Keratinocyte (primary cell): ENCODE data around the gene CEP120. TPM values are rescaled to one million over a fixed set of nuclear protein-coding genes. Genes with fewer than 3 reads are reported as not detected.

ENCODE experiments used
- DNase-seq: peaks from one replicate; pipeline ENCODE4 v3.0.0-alpha.2; 2011; ENCODE audit warnings: low read depth, missing footprints, low spot score
- FAIRE-seq: peaks from 2 replicates; lab custom pipeline; 2011; peaks lifted over from hg19 to GRCh38; lab: Jason Lieb, UNC
- H2AFZ ChIP-seq: 2 replicates; pipeline ENCODE4 v1.6.0; 2012; ENCODE audit warnings: low read length, control low read depth, inconsistent platforms; ENCODE audit not compliant: control insufficient read depth
- H3K27ac ChIP-seq: 2 replicates; pipeline ENCODE4 v1.5.1; 2011; ENCODE audit warnings: low read length; ENCODE audit not compliant: control insufficient read depth, insufficient read depth
- H3K27me3 ChIP-seq: 3 replicates; pipeline ENCODE4 v1.6.0; 2011; ENCODE audit warnings: low read length; ENCODE audit not compliant: control insufficient read depth, insufficient read depth; ENCODE audit errors: extremely low read depth
- H3K36me3 ChIP-seq, 2 experiments: 2 replicates in 1 of 2; 3 replicates in 1 of 2; pipeline ENCODE4 v1.5.1; 2011; ENCODE audit warnings: low read length in 2 of 2, mild to moderate bottlenecking in 1 of 2; ENCODE audit not compliant: control insufficient read depth in 2 of 2, insufficient read depth in 2 of 2; ENCODE audit errors: extremely low read depth in 1 of 2
- H3K4me1 ChIP-seq: 3 replicates; pipeline ENCODE4 v1.5.1; 2011; ENCODE audit warnings: low read length; ENCODE audit not compliant: control insufficient read depth, insufficient read depth; ENCODE audit errors: extremely low read depth
- H3K4me2 ChIP-seq: 3 replicates; pipeline ENCODE4 v1.6.0; 2011; ENCODE audit warnings: low read depth, low read length; ENCODE audit not compliant: control insufficient read depth, insufficient read depth; ENCODE audit errors: extremely low read depth
- H3K4me3 ChIP-seq, 3 experiments: fragments of 200-600 bp in 1 of 3; sonication (generic) in 1 of 3; 2 replicates in 2 of 3; 3 replicates in 1 of 3; pipeline ENCODE4 v1.5.1; 2011 to 2016; ENCODE audit warnings: low read length in 3 of 3, mild to moderate bottlenecking in 3 of 3, control low read depth in 2 of 3, inconsistent platforms in 1 of 3, low read depth in 1 of 3, mixed read lengths in 1 of 3, mixed run types in 1 of 3, moderate library complexity in 1 of 3; ENCODE audit not compliant: control insufficient read depth in 2 of 3, insufficient read depth in 2 of 3; ENCODE audit errors: extremely low read depth in 1 of 3
- H3K79me2 ChIP-seq: 2 replicates; pipeline ENCODE4 v1.6.0; 2012; ENCODE audit warnings: low read length; ENCODE audit not compliant: control insufficient read depth, insufficient read depth
- H3K9ac ChIP-seq: 3 replicates; pipeline ENCODE4 v1.6.0; 2011; ENCODE audit warnings: low read length; ENCODE audit not compliant: control insufficient read depth, insufficient read depth; ENCODE audit errors: extremely low read depth
- H3K9me1 ChIP-seq: 3 replicates; pipeline ENCODE4 v1.6.0; 2011; ENCODE audit warnings: low read length; ENCODE audit not compliant: control insufficient read depth, insufficient read depth; ENCODE audit errors: extremely low read depth
- H3K9me3 ChIP-seq: 2 replicates; pipeline ENCODE4 v1.5.1; 2012; ENCODE audit warnings: low read depth, low read length; ENCODE audit not compliant: control insufficient read depth
- H4K20me1 ChIP-seq: 3 replicates; pipeline ENCODE4 v1.6.0; 2011; ENCODE audit warnings: low read length; ENCODE audit not compliant: control insufficient read depth, insufficient read depth; ENCODE audit errors: extremely low read depth
- EZH2 ChIP-seq: IDR thresholded peaks from one replicate; pipeline ENCODE4 v1.6.1; 2012; ENCODE audit warnings: inconsistent platforms, mild to moderate bottlenecking, low read length, moderate library complexity
- dilution Hi-C: fragments of 300-500 bp; cut with MboI; formaldehyde crosslinking; loops from one replicate; pipeline ENCODE4 v1.7.0; 2020; ENCODE audit warnings: low sequenced_read_pairs; ENCODE audit not compliant: extremely low pct_ligation_motif_present
- polyA plus RNA-seq, 5 experiments: library from polyadenylated mRNA; depleted of rRNA in 3 of 5; stranded (reverse) in 3 of 5; stranded (forward) in 1 of 5; unstranded in 1 of 5; fragments of >200 nt; gene quantifications; 1 replicate in 1 of 5; 2 replicates in 3 of 5; 3 replicates in 1 of 5; pipeline versions ENCODE4 v1.2.1 to v1.2.3, GENCODE V29; 2011 to 2012; ENCODE audit warnings: missing spikeins in 2 of 5, low read depth in 1 of 5, low replicate concordance in 1 of 5
- TF ChIP-seq, protein P1 (sequence below), 3 experiments: IDR thresholded peaks in 1 of 3; conservative IDR thresholded peaks in 1 of 3; optimal IDR thresholded peaks in 1 of 3; 2 replicates in 2 of 3; 3 replicates in 1 of 3; pipeline versions ENCODE3 to v1.5.1; 2011; ENCODE audit warnings: low read length in 3 of 3, mild to moderate bottlenecking in 3 of 3, moderate library complexity in 2 of 3, control low read depth in 1 of 3, inconsistent platforms in 1 of 3; ENCODE audit not compliant: insufficient read depth in 2 of 3; ENCODE audit errors: extremely low read depth in 1 of 3

CEP120 gene
- polyA plus RNA-seq, 1 donor (not counting 4 experiments of a cell fraction or from before 2014, with no cell fraction given), result 11.7 TPM

DNA sequence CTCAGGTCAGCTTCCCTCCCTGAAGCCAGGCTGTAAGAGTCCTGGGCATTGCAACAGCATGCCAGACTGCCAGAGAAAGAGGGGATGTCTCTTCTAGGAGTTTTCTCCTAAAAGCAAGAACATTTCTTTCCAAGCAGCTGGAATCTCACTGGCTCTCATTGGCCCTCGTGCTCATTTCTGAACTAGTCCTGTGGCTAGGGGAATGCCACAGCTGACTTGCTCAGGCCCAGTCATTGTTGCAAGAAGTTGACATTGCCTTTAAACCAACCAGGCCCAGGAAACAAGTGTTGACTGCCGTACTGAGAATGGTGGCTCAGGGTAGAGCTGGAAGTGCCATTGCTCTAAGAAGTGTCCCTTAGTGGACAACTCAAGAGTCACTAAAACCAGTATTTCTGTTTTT, 15.0 kb upstream of the CEP120 start:
- Histone ChIP-seq H3K9me1 (no peaks in the 10 kb centered on the region), H3K27me3 (no peaks in the 10 kb centered on the region), H2AFZ (no peak overlapping the region), H3K4me1 (no peaks in the 10 kb centered on the region), H3K27ac (no peak overlapping the region), H3K4me2 (no peak overlapping the region), H3K4me3 (no peak overlapping the region), H3K9ac (no peak overlapping the region), H3K36me3 (no peaks in the 10 kb centered on the region), H4K20me1 (no peaks in the 10 kb centered on the region), H3K9me3 (no peaks in the 10 kb centered on the region), H3K79me2 (no peaks in the 10 kb centered on the region)
- dilution Hi-C loops, result no loop called here
- FAIRE-seq (no peak), DNase-seq (no peak)
- no peak for TF ChIP-seq EZH2
- TF ChIP-seq, protein P1, sequence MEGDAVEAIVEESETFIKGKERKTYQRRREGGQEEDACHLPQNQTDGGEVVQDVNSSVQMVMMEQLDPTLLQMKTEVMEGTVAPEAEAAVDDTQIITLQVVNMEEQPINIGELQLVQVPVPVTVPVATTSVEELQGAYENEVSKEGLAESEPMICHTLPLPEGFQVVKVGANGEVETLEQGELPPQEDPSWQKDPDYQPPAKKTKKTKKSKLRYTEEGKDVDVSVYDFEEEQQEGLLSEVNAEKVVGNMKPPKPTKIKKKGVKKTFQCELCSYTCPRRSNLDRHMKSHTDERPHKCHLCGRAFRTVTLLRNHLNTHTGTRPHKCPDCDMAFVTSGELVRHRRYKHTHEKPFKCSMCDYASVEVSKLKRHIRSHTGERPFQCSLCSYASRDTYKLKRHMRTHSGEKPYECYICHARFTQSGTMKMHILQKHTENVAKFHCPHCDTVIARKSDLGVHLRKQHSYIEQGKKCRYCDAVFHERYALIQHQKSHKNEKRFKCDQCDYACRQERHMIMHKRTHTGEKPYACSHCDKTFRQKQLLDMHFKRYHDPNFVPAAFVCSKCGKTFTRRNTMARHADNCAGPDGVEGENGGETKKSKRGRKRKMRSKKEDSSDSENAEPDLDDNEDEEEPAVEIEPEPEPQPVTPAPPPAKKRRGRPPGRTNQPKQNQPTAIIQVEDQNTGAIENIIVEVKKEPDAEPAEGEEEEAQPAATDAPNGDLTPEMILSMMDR (optimal IDR thresholded peaks at IDR 0.05 in 1 of 3, IDR thresholded peaks at IDR 0.05 in 1 of 3, conservative IDR thresholded peaks at IDR 0.05 in 1 of 3; ENCODE audit: extremely low read depth in 1 of 3, insufficient read depth in 2 of 3, low read length in 3 of 3), result no peak

DNA sequence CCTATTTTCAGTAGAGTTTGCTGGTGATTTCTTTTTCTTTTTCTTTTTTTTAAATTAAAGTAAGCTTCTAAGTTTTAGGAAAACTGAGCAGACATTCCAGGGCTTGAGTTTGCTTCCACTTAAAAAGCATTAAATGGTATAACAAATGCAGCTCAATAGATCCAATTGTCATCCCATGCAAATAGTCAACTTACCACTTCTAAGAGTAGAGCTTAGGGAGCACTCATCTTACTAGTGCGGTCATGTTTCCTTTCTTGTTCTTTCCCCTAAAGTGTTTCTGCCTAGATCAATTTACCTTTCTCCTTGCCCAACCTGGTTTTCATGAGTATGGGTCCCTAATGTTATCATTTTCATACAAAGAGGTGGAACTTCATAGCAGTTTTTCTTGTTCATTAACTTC, 13.0 kb upstream of the CEP120 start:
- Histone ChIP-seq H3K4me2 (no peak overlapping the region), H3K36me3 (no peaks in the 10 kb centered on the region), H2AFZ (no peak overlapping the region), H3K27me3 (no peaks in the 10 kb centered on the region), H3K4me3 (no peak overlapping the region), H3K27ac (no peak overlapping the region), H3K9ac (no peak overlapping the region), H3K9me3 (no peaks in the 10 kb centered on the region), H4K20me1 (no peaks in the 10 kb centered on the region), H3K4me1 (no peaks in the 10 kb centered on the region), H3K79me2 (no peaks in the 10 kb centered on the region), H3K9me1 (no peaks in the 10 kb centered on the region)
- FAIRE-seq (no peak), DNase-seq (no peak)
- dilution Hi-C loops, result no loop called here
- TF ChIP-seq, protein P1 (optimal IDR thresholded peaks at IDR 0.05 in 1 of 3, IDR thresholded peaks at IDR 0.05 in 1 of 3, conservative IDR thresholded peaks at IDR 0.05 in 1 of 3; ENCODE audit: extremely low read depth in 1 of 3, insufficient read depth in 2 of 3, low read length in 3 of 3), result no peak
- TF ChIP-seq EZH2, result no peak
